Endothelial cell (in vitro differentiated cells): ENCODE measurements around the gene CDK11A. TPM values are rescaled to one million over a fixed set of nuclear protein-coding genes. Genes with fewer than 3 reads are reported as not detected.

Source experiments
- DNase-seq: peaks from one replicate; pipeline ENCODE4 v3.0.0; 2021; ENCODE audit warnings: low spot score
- H3K27ac Mint-ChIP-seq: one replicate; pipeline ENCODE4 v1.8.0; 2021; ENCODE audit warnings: mixed read lengths, inconsistent platforms; ENCODE audit not compliant: unreplicated experiment
- H3K27me3 Mint-ChIP-seq: one replicate; pipeline ENCODE4 v1.8.0; 2021; ENCODE audit warnings: mild to moderate bottlenecking, moderate library complexity, mixed read lengths, inconsistent platforms; ENCODE audit not compliant: unreplicated experiment
- H3K36me3 Mint-ChIP-seq: one replicate; pipeline ENCODE4 v1.8.0; 2021; ENCODE audit warnings: mild to moderate bottlenecking, low read depth, mixed read lengths, inconsistent platforms; ENCODE audit not compliant: unreplicated experiment
- H3K4me1 Mint-ChIP-seq: one replicate; pipeline ENCODE4 v1.8.0; 2021; ENCODE audit warnings: mild to moderate bottlenecking, mixed read lengths, inconsistent platforms; ENCODE audit not compliant: unreplicated experiment
- H3K4me3 Mint-ChIP-seq: one replicate; pipeline ENCODE4 v1.8.0; 2021; ENCODE audit warnings: mild to moderate bottlenecking, mixed read lengths, inconsistent platforms; ENCODE audit not compliant: unreplicated experiment
- H3K9me3 Mint-ChIP-seq: one replicate; pipeline ENCODE4 v1.8.0; 2021; ENCODE audit warnings: mixed read lengths, inconsistent platforms; ENCODE audit not compliant: unreplicated experiment
- CTCF ChIP-seq: fragments of 200-600 bp; sonication (generic); IDR thresholded peaks from one replicate; pipeline ENCODE4 v1.5.0; 2021; ENCODE audit warnings: antibody characterized with exemption; ENCODE audit not compliant: unreplicated experiment
- total RNA-seq: library from RNA; stranded (reverse); fragmentation: NEBNext Ultra II Directional; extraction: Animal tissue kit (Norgen Biotek cat#: 25700); gene quantifications from one replicate; pipeline ENCODE4 v1.2.1, GENCODE V29; 2021; ENCODE audit not compliant: unreplicated experiment

Gene CDK11A
- total RNA-seq, 1 donor from 2014 or later = 109 TPM

- H3K36me3 Mint-ChIP-seq = peaks cover 14% of the 10 kb centered on the region
- peak overlapping the region; percentile 82 for H3K27ac Mint-ChIP-seq
- TF ChIP-seq CTCF = no peak
- H3K4me1 Mint-ChIP-seq = peaks cover 43% of the 10 kb centered on the region
- peak overlapping the region; percentile 31 for H3K4me3 Mint-ChIP-seq
- peaks cover 6% of the 10 kb centered on the region for H3K27me3 Mint-ChIP-seq
- no peak for DNase-seq
- no peaks in the 10 kb centered on the region for H3K9me3 Mint-ChIP-seq
Measured at GRCh38 chr1:1684031-1684681, 40.0 kb downstream of the CDK11A start.

GRCh38 chr1:1683104-1683905 is 40.9 kb downstream of the CDK11A start:
- peak overlapping the region; percentile 31 for H3K4me3 Mint-ChIP-seq
- H3K27me3 Mint-ChIP-seq = peaks cover 6% of the 10 kb centered on the region

GRCh38 chr1:1680912-1681273 is 43.3 kb downstream of the CDK11A start:
- TF ChIP-seq CTCF = no peak
- DNase-seq = no peak
- Mint-ChIP-seq H3K9me3 (no peaks in the 10 kb centered on the region), H3K36me3 (peaks cover 17% of the 10 kb centered on the region), H3K27me3 (peaks cover 11% of the 10 kb centered on the region), H3K4me3 (no peak overlapping the region), H3K27ac (peak overlapping the region; percentile 82), H3K4me1 (peaks cover 58% of the 10 kb centered on the region)

More at GRCh38 chr1:1683104-1683905, 40.9 kb downstream of the CDK11A start:
- Mint-ChIP-seq H3K27ac (peak overlapping the region; percentile 82), H3K36me3 (peaks cover 17% of the 10 kb centered on the region), H3K9me3 (no peaks in the 10 kb centered on the region), H3K4me1 (peaks cover 51% of the 10 kb centered on the region)
- no peak for TF ChIP-seq CTCF
- no peak for DNase-seq

GRCh38 chr1:1680031-1680911 is 43.9 kb downstream of the CDK11A start:
- H3K4me3 Mint-ChIP-seq = no peak overlapping the region
- H3K36me3 Mint-ChIP-seq = peaks cover 13% of the 10 kb centered on the region
- no peak for TF ChIP-seq CTCF
- peak overlapping the region; percentile 82 for H3K27ac Mint-ChIP-seq
- DNase-seq = no peak
- peaks cover 55% of the 10 kb centered on the region for H3K4me1 Mint-ChIP-seq
- H3K27me3 Mint-ChIP-seq = peaks cover 11% of the 10 kb centered on the region
- no peaks in the 10 kb centered on the region for H3K9me3 Mint-ChIP-seq
